HepG2 (cell line): ENCODE data around the gene RBM47. TPM values are rescaled to one million over a fixed set of nuclear protein-coding genes. Genes with fewer than 3 reads are reported as not detected.
A peak's percentile ranks its signal among the peaks of the same experiment; 100 is the strongest.

ENCODE experiments used
- HIVEP1 ChIP-seq: sonication (generic); formaldehyde crosslinking; IDR thresholded peaks from 2 replicates; pipeline ENCODE4 v1.4.0; 2020; ENCODE audit warnings: mild to moderate bottlenecking, missing genetic modification reagents
- JUNB ChIP-seq: sonication (generic); formaldehyde crosslinking; IDR thresholded peaks from 2 replicates; pipeline ENCODE4 v1.8.0; 2022; ENCODE audit warnings: missing genetic modification reagents, mild to moderate bottlenecking, borderline replicate concordance
- JUND ChIP-seq: sonication (generic); formaldehyde crosslinking; IDR thresholded peaks from 2 replicates; pipeline ENCODE4 v1.8.0; 2022; ENCODE audit warnings: mild to moderate bottlenecking, missing genetic modification reagents
- NBN ChIP-seq: fragments of 450-650 bp; conservative IDR thresholded peaks from 2 replicates; pipeline ENCODE4 v1.6.1; 2017
- POLR2AphosphoS2 ChIP-seq: IDR thresholded peaks from 2 replicates; pipeline ENCODE4 v1.6.1; 2011; ENCODE audit warnings: low read depth, low read length, improper control_type of control experiment
- POLR2AphosphoS5 ChIP-seq: IDR thresholded peaks from 2 replicates; pipeline ENCODE4 v1.6.1; 2012; ENCODE audit warnings: low read depth, low read length
- SMAD3 ChIP-seq: sonication (generic); formaldehyde crosslinking; IDR thresholded peaks from 2 replicates; pipeline ENCODE4 v1.4.0; 2020; ENCODE audit warnings: missing genetic modification reagents
- ZNF205 ChIP-seq: IDR thresholded peaks from 2 replicates; pipeline ENCODE4 v1.6.1; 2018; ENCODE audit warnings: missing biosample characterization, missing genetic modification reagents
- ZNF484 ChIP-seq: sonication (generic); formaldehyde crosslinking; IDR thresholded peaks from 2 replicates; pipeline ENCODE4 v1.5.1; 2020; ENCODE audit warnings: mild to moderate bottlenecking, low read depth, missing genetic modification reagents, borderline replicate concordance
- polyA plus RNA-seq, 8 experiments: library from polyadenylated mRNA; depleted of rRNA in 3 of 8; stranded (reverse) in 7 of 8; unstranded in 1 of 8; fragments of >200 nt; fragmentation: Illumina TruSeq in 4 of 8; extraction: Trizol in 4 of 8; gene quantifications; 2 replicates each; pipeline versions ENCODE4 v1.2.1 to v1.2.3, GENCODE V29; 2011 to 2016; ENCODE audit warnings: low read depth in 4 of 8, missing spikeins in 1 of 8, mixed read lengths in 1 of 8; ENCODE audit not compliant: insufficient read depth in 1 of 8
- total RNA-seq, 5 experiments: library from RNA; depleted of rRNA; stranded (reverse); fragments of >200 nt; fragmentation: Illumina TruSeq; extraction: Trizol; gene quantifications; 2 replicates each; pipeline ENCODE4 v1.2.3, GENCODE V29; 2016; ENCODE audit warnings: low read depth in 1 of 5
- TF ChIP-seq, protein P1 (sequence below): sonication (generic); formaldehyde crosslinking; IDR thresholded peaks from 2 replicates; pipeline ENCODE4 v1.5.0; 2020; ENCODE audit warnings: mild to moderate bottlenecking, missing genetic modification reagents
- TF ChIP-seq, protein P2 (sequence below): sonication (generic); formaldehyde crosslinking; IDR thresholded peaks from 2 replicates; pipeline ENCODE4 v1.4.0; 2020; ENCODE audit warnings: missing genetic modification reagents, borderline replicate concordance
- TF ChIP-seq, protein P3 (sequence below): sonication (generic); formaldehyde crosslinking; conservative IDR thresholded peaks from 2 replicates; pipeline ENCODE4 v1.4.0; 2020; ENCODE audit warnings: missing genetic modification reagents
- TF ChIP-seq, protein P4 (sequence below): sonication (generic); formaldehyde crosslinking; IDR thresholded peaks from 2 replicates; pipeline ENCODE4 v1.4.0; 2020; ENCODE audit warnings: missing genetic modification reagents, borderline replicate concordance
- TF ChIP-seq, protein P5 (sequence below): sonication (generic); formaldehyde crosslinking; conservative IDR thresholded peaks from 2 replicates; pipeline ENCODE4 v1.8.0; 2022; ENCODE audit warnings: mild to moderate bottlenecking, moderate library complexity, missing genetic modification reagents
- TF ChIP-seq, protein P6 (sequence below): sonication (generic); formaldehyde crosslinking; IDR thresholded peaks from 2 replicates; pipeline ENCODE4 v1.5.1; 2020; ENCODE audit warnings: missing genetic modification reagents, mild to moderate bottlenecking, borderline replicate concordance

The RBM47 gene
- total and polyA plus RNA-seq, 2 of the 13 experiments (the other 11 are each of a cell fraction or from before 2014, with no cell fraction given), result 1.2 to 2.5 TPM

DNA sequence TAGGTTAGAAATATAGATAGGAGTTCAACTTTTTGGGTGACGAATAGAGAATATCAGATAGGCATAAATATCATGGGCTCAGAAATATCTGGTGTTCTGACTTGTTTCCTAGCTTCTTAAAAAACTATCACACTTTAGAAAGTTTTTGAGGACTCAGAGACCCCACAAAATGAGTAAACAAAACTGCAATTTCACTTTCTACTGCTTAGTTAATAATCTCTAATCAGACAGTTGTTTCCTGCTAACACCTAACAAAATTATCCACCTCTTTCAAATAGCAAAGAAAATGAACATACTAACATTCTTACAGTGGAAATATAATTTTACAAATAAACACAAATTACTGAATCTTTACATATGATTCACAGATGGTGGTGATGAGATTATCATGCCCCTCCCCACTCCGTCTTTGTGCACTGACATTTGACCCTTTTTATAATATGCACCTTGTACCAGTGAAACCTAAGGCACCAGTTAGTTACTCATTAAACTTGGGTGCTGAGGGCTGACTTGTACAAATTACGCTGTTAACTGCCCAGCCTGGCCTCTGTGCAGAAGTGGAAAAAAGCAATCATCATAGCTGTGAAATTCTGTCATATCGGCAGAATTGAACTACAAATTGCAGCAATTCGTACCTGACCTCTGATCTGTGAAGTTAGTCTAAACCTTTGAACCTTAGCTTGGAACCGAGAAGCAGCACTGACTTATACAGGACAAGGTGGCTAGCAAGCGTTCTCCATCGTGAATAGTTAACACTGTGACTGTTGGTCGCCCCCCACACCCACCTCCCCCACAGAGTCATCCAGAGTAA lies 155.9 kb downstream of the RBM47 start (continued):
- TF ChIP-seq, protein P1, sequence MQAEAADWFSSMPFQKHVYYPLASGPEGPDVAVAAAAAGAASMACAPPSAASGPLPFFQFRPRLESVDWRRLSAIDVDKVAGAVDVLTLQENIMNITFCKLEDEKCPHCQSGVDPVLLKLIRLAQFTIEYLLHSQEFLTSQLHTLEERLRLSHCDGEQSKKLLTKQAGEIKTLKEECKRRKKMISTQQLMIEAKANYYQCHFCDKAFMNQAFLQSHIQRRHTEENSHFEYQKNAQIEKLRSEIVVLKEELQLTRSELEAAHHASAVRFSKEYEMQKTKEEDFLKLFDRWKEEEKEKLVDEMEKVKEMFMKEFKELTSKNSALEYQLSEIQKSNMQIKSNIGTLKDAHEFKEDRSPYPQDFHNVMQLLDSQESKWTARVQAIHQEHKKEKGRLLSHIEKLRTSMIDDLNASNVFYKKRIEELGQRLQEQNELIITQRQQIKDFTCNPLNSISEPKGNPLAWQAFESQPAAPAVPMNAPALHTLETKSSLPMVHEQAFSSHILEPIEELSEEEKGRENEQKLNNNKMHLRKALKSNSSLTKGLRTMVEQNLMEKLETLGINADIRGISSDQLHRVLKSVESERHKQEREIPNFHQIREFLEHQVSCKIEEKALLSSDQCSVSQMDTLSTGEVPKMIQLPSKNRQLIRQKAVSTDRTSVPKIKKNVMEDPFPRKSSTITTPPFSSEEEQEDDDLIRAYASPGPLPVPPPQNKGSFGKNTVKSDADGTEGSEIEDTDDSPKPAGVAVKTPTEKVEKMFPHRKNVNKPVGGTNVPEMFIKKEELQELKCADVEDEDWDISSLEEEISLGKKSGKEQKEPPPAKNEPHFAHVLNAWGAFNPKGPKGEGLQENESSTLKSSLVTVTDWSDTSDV (CRISPR knock-in tag), result no peak
- TF ChIP-seq POLR2AphosphoS2 (no peak), POLR2AphosphoS5 (no peak), HIVEP1 (CRISPR knock-in tag) (no peak), JUNB (CRISPR knock-in tag) (no peak), NBN (no peak), JUND (CRISPR knock-in tag) (no peak), ZNF205 (CRISPR knock-in tag) (peak; percentile 65; the same call in 1 of the 2 replicates), ZNF484 (CRISPR knock-in tag) (no peak), SMAD3 (CRISPR knock-in tag) (peak; percentile 74; the same call in 1 of the 2 replicates)
- TF ChIP-seq, protein P2, sequence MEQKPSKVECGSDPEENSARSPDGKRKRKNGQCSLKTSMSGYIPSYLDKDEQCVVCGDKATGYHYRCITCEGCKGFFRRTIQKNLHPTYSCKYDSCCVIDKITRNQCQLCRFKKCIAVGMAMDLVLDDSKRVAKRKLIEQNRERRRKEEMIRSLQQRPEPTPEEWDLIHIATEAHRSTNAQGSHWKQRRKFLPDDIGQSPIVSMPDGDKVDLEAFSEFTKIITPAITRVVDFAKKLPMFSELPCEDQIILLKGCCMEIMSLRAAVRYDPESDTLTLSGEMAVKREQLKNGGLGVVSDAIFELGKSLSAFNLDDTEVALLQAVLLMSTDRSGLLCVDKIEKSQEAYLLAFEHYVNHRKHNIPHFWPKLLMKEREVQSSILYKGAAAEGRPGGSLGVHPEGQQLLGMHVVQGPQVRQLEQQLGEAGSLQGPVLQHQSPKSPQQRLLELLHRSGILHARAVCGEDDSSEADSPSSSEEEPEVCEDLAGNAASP (CRISPR knock-in tag), result no peak
- TF ChIP-seq, protein P3, sequence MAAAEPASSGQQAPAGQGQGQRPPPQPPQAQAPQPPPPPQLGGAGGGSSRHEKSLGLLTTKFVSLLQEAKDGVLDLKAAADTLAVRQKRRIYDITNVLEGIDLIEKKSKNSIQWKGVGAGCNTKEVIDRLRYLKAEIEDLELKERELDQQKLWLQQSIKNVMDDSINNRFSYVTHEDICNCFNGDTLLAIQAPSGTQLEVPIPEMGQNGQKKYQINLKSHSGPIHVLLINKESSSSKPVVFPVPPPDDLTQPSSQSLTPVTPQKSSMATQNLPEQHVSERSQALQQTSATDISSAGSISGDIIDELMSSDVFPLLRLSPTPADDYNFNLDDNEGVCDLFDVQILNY (CRISPR knock-in tag), result no peak
- TF ChIP-seq, protein P4, sequence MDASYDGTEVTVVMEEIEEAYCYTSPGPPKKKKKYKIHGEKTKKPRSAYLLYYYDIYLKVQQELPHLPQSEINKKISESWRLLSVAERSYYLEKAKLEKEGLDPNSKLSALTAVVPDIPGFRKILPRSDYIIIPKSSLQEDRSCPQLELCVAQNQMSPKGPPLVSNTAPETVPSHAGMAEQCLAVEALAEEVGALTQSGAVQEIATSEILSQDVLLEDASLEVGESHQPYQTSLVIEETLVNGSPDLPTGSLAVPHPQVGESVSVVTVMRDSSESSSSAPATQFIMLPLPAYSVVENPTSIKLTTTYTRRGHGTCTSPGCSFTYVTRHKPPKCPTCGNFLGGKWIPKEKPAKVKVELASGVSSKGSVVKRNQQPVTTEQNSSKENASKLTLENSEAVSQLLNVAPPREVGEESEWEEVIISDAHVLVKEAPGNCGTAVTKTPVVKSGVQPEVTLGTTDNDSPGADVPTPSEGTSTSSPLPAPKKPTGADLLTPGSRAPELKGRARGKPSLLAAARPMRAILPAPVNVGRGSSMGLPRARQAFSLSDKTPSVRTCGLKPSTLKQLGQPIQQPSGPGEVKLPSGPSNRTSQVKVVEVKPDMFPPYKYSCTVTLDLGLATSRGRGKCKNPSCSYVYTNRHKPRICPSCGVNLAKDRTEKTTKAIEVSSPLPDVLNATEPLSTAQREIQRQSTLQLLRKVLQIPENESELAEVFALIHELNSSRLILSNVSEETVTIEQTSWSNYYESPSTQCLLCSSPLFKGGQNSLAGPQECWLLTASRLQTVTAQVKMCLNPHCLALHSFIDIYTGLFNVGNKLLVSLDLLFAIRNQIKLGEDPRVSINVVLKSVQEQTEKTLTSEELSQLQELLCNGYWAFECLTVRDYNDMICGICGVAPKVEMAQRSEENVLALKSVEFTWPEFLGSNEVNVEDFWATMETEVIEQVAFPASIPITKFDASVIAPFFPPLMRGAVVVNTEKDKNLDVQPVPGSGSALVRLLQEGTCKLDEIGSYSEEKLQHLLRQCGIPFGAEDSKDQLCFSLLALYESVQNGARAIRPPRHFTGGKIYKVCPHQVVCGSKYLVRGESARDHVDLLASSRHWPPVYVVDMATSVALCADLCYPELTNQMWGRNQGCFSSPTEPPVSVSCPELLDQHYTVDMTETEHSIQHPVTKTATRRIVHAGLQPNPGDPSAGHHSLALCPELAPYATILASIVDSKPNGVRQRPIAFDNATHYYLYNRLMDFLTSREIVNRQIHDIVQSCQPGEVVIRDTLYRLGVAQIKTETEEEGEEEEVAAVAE (CRISPR knock-in tag), result no peak; the same call in 1 of the 2 replicates
- TF ChIP-seq, protein P5, sequence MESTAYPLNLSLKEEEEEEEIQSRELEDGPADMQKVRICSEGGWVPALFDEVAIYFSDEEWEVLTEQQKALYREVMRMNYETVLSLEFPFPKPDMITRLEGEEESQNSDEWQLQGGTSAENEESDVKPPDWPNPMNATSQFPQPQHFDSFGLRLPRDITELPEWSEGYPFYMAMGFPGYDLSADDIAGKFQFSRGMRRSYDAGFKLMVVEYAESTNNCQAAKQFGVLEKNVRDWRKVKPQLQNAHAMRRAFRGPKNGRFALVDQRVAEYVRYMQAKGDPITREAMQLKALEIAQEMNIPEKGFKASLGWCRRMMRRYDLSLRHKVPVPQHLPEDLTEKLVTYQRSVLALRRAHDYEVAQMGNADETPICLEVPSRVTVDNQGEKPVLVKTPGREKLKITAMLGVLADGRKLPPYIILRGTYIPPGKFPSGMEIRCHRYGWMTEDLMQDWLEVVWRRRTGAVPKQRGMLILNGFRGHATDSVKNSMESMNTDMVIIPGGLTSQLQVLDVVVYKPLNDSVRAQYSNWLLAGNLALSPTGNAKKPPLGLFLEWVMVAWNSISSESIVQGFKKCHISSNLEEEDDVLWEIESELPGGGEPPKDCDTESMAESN (CRISPR knock-in tag), result peak; percentile 70; the same call in 1 of the 2 replicates
- TF ChIP-seq, protein P6, sequence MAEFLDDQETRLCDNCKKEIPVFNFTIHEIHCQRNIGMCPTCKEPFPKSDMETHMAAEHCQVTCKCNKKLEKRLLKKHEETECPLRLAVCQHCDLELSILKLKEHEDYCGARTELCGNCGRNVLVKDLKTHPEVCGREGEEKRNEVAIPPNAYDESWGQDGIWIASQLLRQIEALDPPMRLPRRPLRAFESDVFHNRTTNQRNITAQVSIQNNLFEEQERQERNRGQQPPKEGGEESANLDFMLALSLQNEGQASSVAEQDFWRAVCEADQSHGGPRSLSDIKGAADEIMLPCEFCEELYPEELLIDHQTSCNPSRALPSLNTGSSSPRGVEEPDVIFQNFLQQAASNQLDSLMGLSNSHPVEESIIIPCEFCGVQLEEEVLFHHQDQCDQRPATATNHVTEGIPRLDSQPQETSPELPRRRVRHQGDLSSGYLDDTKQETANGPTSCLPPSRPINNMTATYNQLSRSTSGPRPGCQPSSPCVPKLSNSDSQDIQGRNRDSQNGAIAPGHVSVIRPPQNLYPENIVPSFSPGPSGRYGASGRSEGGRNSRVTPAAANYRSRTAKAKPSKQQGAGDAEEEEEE (CRISPR knock-in tag), result no peak
